Measurements from ENCODE around the gene COX6A1. TPM values are rescaled to one million over a fixed set of nuclear protein-coding genes. Genes with fewer than 3 reads are reported as not detected.
"Not testable (repeated sequence)": the region's sequence is repeated elsewhere in the genome, so short reads cannot be mapped to it uniquely, and the experiment has no call there.

COX6A1 gene
- total and polyA plus RNA-seq, 2 donors (not counting 1 experiment from before 2014, with no cell fraction given), result 137 to 484 TPM

DNA sequence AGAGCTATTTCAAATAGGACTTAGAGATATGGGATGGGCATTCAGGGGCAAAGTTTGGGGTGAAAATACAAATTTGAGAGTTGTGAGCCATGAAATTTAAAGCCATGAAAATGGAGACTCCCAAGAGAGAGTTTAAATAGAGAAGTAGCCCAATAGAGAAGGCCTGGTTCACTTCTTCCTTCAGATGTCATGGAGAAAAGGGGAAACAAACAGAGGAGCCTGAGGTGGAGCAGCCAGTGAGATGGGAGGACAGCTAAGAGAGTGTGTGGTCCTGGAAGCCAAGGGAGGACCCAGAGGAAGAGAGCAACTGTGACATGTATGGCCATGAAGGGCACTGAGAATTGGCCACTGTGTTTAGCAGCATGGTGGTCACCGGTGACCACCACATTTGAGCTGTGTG, 45.7 kb downstream of the COX6A1 start:
- 100% methylated on average over 1 of the region's 1 CpG for WGBS (ENCODE audit: insufficient coverage)
- POLR2A ChIA-PET, result no interaction called here
- no peaks in the 10 kb centered on the region for H3K4me1 ChIP-seq (ENCODE audit: control insufficient read depth in 2 of 2, insufficient read depth in 2 of 2, low read length in 2 of 2)
- no peaks in the 10 kb centered on the region for H3K27me3 ChIP-seq (replicated peaks in 1 of 4; ENCODE audit: control extremely low read depth in 1 of 4, control insufficient read depth in 3 of 4, insufficient read depth in 4 of 4, low read length in 3 of 4)
- intact Hi-C loops (cut with micrococcal nuclease), result no loop called here
- no peaks in the 10 kb centered on the region for H3K9me3 Mint-ChIP-seq (ENCODE audit: insufficient read depth)
- ATAC-seq (ENCODE audit: low read depth) (no peak), DNase-seq (no peak)
- H3K27ac Mint-ChIP-seq, result no peak overlapping the region
- no peak overlapping the region for H3K27ac ChIP-seq (ENCODE audit: low read length in 2 of 2)
- no peaks in the 10 kb centered on the region for H3K9me3 ChIP-seq (ENCODE audit: control extremely low read depth in 1 of 3, control insufficient read depth in 2 of 3, insufficient read depth in 1 of 3, low read length in 2 of 3)
- no peak overlapping the region for H3K9ac ChIP-seq (ENCODE audit: low read length)
- no peaks in the 10 kb centered on the region for H3K36me3 ChIP-seq (replicated peaks in 1 of 2; ENCODE audit: control extremely low read depth in 1 of 2, control insufficient read depth in 1 of 2, extremely low read depth in 1 of 2, insufficient read depth in 2 of 2, low read length in 1 of 2)
- H3K79me2 ChIP-seq (ENCODE audit: control insufficient read depth, insufficient read depth, low read length), result peaks cover 3% of the 10 kb centered on the region
- no peak overlapping the region for H3K4me3 ChIP-seq (ENCODE audit: control extremely low read depth in 1 of 5, extremely low read depth in 1 of 5, insufficient read depth in 1 of 5, low read depth in 2 of 5, low read length in 4 of 5)
- TF ChIP-seq, protein P1, sequence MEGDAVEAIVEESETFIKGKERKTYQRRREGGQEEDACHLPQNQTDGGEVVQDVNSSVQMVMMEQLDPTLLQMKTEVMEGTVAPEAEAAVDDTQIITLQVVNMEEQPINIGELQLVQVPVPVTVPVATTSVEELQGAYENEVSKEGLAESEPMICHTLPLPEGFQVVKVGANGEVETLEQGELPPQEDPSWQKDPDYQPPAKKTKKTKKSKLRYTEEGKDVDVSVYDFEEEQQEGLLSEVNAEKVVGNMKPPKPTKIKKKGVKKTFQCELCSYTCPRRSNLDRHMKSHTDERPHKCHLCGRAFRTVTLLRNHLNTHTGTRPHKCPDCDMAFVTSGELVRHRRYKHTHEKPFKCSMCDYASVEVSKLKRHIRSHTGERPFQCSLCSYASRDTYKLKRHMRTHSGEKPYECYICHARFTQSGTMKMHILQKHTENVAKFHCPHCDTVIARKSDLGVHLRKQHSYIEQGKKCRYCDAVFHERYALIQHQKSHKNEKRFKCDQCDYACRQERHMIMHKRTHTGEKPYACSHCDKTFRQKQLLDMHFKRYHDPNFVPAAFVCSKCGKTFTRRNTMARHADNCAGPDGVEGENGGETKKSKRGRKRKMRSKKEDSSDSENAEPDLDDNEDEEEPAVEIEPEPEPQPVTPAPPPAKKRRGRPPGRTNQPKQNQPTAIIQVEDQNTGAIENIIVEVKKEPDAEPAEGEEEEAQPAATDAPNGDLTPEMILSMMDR (IDR thresholded peaks at IDR 0.05), result no peak
- TF ChIP-seq EZH2 (IDR thresholded peaks at IDR 0.05; ENCODE audit: borderline replicate concordance, insufficient read depth, low read depth, low read length, poor library complexity, severe bottlenecking), result no peak
- no peaks in the 10 kb centered on the region for H4K20me1 ChIP-seq (ENCODE audit: control insufficient read depth, insufficient read depth, low read length, poor library complexity, severe bottlenecking)
- H3K4me1 Mint-ChIP-seq, result peaks cover 3% of the 10 kb centered on the region
- H3K4me2 ChIP-seq (replicated peaks; ENCODE audit: low read depth, low read length, poor library complexity, severe bottlenecking), result no peak overlapping the region
- H2AFZ ChIP-seq (ENCODE audit: insufficient read depth, low read depth, low read length, poor library complexity, severe bottlenecking), result no peak overlapping the region
- CTCF ChIA-PET, result interaction anchor here (0.7 to 1.2 kb wide), 2 partner anchors 16 to 44 kb away, joined by 3 to 4 read pairs; no protein-coding TSS in a partner anchor
- no peak overlapping the region for H3K4me3 Mint-ChIP-seq
- no peaks in the 10 kb centered on the region for H3K27me3 Mint-ChIP-seq

DNA sequence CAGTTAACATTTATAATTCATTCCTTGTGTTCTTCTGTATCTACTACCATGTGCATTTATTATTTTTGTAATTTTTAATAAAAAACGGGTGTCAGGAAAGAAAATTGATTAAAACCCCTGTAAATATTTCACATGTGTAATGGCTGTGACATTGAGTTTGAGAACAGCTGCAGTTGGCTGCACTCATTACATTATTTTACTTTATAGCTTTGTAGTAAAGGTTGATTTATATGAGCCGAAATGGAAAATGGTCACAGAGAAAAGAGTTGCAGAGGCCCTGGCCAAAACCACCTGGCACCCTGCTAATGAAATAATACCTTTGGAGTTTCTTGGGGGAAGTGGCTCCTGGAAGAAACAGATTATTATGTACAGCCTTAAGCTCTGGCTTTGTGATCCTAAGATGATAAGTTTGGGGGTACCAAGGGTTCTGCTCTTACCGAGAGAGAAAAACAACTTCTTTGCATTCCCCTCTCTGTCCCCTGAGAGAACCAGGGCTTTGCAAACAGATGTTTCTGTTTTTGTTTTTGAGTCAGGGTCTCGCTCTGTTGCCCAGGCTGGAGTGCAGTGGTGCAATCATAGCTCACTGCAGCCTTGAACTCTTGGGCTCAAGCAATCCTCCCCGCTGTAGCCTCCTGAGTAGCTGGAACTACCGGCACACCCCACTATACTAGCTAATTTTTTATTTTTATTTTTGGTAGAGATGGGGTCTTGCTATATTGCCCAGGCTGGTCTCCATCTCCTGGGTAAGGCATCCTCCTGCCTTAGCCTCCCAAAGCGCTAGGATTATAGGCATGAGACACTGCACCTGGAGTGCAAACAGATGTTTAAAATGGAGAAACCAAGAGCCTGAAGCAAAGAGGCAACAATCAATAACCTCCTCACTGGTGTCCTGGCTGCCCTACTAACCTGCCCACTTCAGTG, 48.3 kb downstream of the COX6A1 start:
- TF ChIP-seq, protein P1 (IDR thresholded peaks at IDR 0.05), result no peak
- TF ChIP-seq EZH2 (IDR thresholded peaks at IDR 0.05; ENCODE audit: borderline replicate concordance, insufficient read depth, low read depth, low read length, poor library complexity, severe bottlenecking), result no peak
- peaks cover 3% of the 10 kb centered on the region for H3K4me1 Mint-ChIP-seq
- no peak overlapping the region for H3K9ac ChIP-seq (ENCODE audit: low read length)
- no peaks in the 10 kb centered on the region for H3K79me2 ChIP-seq (ENCODE audit: control insufficient read depth, insufficient read depth, low read length)
- no peaks in the 10 kb centered on the region for H3K36me3 ChIP-seq (replicated peaks in 1 of 2; ENCODE audit: control extremely low read depth in 1 of 2, control insufficient read depth in 1 of 2, extremely low read depth in 1 of 2, insufficient read depth in 2 of 2, low read length in 1 of 2)
- no peak overlapping the region for H3K4me3 Mint-ChIP-seq
- H3K9me3 Mint-ChIP-seq (ENCODE audit: insufficient read depth), result no peaks in the 10 kb centered on the region
- no peaks in the 10 kb centered on the region for H4K20me1 ChIP-seq (ENCODE audit: control insufficient read depth, insufficient read depth, low read length, poor library complexity, severe bottlenecking)
- H3K27ac ChIP-seq (ENCODE audit: low read length in 2 of 2), result no peak overlapping the region
- DNase-seq (no peak), ATAC-seq (ENCODE audit: low read depth) (no peak)
- H3K27me3 ChIP-seq (replicated peaks in 1 of 4; ENCODE audit: control extremely low read depth in 1 of 4, control insufficient read depth in 3 of 4, insufficient read depth in 4 of 4, low read length in 3 of 4), result no peaks in the 10 kb centered on the region
- 67% methylated on average over 1 of the region's 7 CpGs for WGBS (ENCODE audit: insufficient coverage)
- H3K4me3 ChIP-seq (ENCODE audit: control extremely low read depth in 1 of 5, extremely low read depth in 1 of 5, insufficient read depth in 1 of 5, low read depth in 2 of 5, low read length in 4 of 5), result no peak overlapping the region
- H3K27me3 Mint-ChIP-seq, result no peaks in the 10 kb centered on the region
- no peak overlapping the region for H2AFZ ChIP-seq (ENCODE audit: insufficient read depth, low read depth, low read length, poor library complexity, severe bottlenecking)
- H3K4me1 ChIP-seq (ENCODE audit: control insufficient read depth in 2 of 2, insufficient read depth in 2 of 2, low read length in 2 of 2), result no peaks in the 10 kb centered on the region
- H3K4me2 ChIP-seq (replicated peaks; ENCODE audit: low read depth, low read length, poor library complexity, severe bottlenecking), result no peak overlapping the region
- POLR2A ChIA-PET, result interaction anchor here (0.6 kb wide), 1 partner anchor 26 kb away, joined by 8 read pairs; no protein-coding TSS in a partner anchor
- CTCF ChIA-PET, result no interaction called here
- H3K27ac Mint-ChIP-seq, result no peak overlapping the region
- no peaks in the 10 kb centered on the region for H3K9me3 ChIP-seq (ENCODE audit: control extremely low read depth in 1 of 3, control insufficient read depth in 2 of 3, insufficient read depth in 1 of 3, low read length in 2 of 3)
- intact Hi-C loops (cut with micrococcal nuclease), result no loop called here

DNA sequence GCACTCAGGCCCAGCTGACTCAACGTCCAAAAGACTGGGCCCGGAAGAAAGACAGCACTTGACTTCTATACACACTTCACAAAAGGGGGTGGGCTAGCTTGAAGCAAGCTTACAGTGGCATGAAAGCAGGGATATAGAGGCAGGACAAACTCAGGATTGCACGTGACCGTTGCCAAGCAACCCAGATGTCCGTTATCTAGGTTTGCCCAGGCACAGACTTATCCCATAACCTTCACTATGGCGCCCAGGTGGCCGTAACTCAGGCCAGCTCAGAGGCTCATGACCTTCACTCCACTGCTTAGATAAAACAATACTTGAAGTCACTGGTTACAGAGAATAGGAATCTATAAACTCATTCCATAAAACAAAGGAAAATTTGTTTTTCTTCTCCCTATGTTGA, 49.6 kb downstream of the COX6A1 start:
- not testable (repeated sequence) for H4K20me1 ChIP-seq (ENCODE audit: control insufficient read depth, insufficient read depth, low read length, poor library complexity, severe bottlenecking)

More for the DNA sequence above, 49.6 kb downstream of the COX6A1 start:
- H3K4me1 Mint-ChIP-seq; DNase-seq; H3K79me2 ChIP-seq (ENCODE audit: control insufficient read depth, insufficient read depth, low read length); H3K4me3 Mint-ChIP-seq; H3K9me3 ChIP-seq (ENCODE audit: control extremely low read depth in 1 of 3, control insufficient read depth in 2 of 3, insufficient read depth in 1 of 3, low read length in 2 of 3); H3K27ac Mint-ChIP-seq; ATAC-seq (ENCODE audit: low read depth); H3K4me1 ChIP-seq (ENCODE audit: control insufficient read depth in 2 of 2, insufficient read depth in 2 of 2, low read length in 2 of 2); H3K27me3 Mint-ChIP-seq; H3K4me2 ChIP-seq (replicated peaks; ENCODE audit: low read depth, low read length, poor library complexity, severe bottlenecking); H2AFZ ChIP-seq (ENCODE audit: insufficient read depth, low read depth, low read length, poor library complexity, severe bottlenecking); POLR2A ChIA-PET; H3K27me3 ChIP-seq (replicated peaks in 1 of 4; ENCODE audit: control extremely low read depth in 1 of 4, control insufficient read depth in 3 of 4, insufficient read depth in 4 of 4, low read length in 3 of 4); H3K9me3 Mint-ChIP-seq (ENCODE audit: insufficient read depth); H3K27ac ChIP-seq (ENCODE audit: low read length in 2 of 2); H3K9ac ChIP-seq (ENCODE audit: low read length); H3K36me3 ChIP-seq (replicated peaks in 1 of 2; ENCODE audit: control extremely low read depth in 1 of 2, control insufficient read depth in 1 of 2, extremely low read depth in 1 of 2, insufficient read depth in 2 of 2, low read length in 1 of 2); intact Hi-C loops (cut with micrococcal nuclease); CTCF ChIA-PET; H3K4me3 ChIP-seq (ENCODE audit: control extremely low read depth in 1 of 5, extremely low read depth in 1 of 5, insufficient read depth in 1 of 5, low read depth in 2 of 5, low read length in 4 of 5): not testable (repeated sequence)
- 80% methylated on average over 5 of the region's 7 CpGs for WGBS (ENCODE audit: insufficient coverage)

All from B cell (primary cell).